DND-41 (cell line): ENCODE measurements around the gene CTNND1.

Experiments used
- ATAC-seq: fragments of 200-7000 bp; cut with Tn5 transposase; 3 replicates; pipeline ENCODE4 v1.9.1; 2021; ENCODE audit warnings: low read depth; ENCODE audit not compliant: insufficient read depth
- DNase-seq: peaks from one replicate; pipeline ENCODE4 v3.0.0-alpha.2; 2020
- H2AFZ ChIP-seq: 2 replicates; pipeline ENCODE4 v1.6.0; 2012; ENCODE audit warnings: low read depth, low read length
- H3K27ac ChIP-seq: 2 replicates; pipeline ENCODE4 v1.5.1; 2012; ENCODE audit warnings: low read length, inconsistent platforms
- H3K27me3 ChIP-seq: fragments of 200-600 bp; sonication (generic); 2 replicates; pipeline ENCODE4 v1.6.0; 2012; ENCODE audit warnings: low read length, mild to moderate bottlenecking, inconsistent platforms; ENCODE audit not compliant: insufficient read depth, poor library complexity
- H3K36me3 ChIP-seq: 2 replicates; pipeline ENCODE4 v1.5.1; 2012; ENCODE audit warnings: low read length, inconsistent platforms; ENCODE audit not compliant: insufficient read depth
- H3K4me1 ChIP-seq: 2 replicates; pipeline ENCODE4 v1.5.1; 2012; ENCODE audit warnings: mild to moderate bottlenecking, low read length; ENCODE audit not compliant: insufficient read depth
- H3K4me2 ChIP-seq: 2 replicates; pipeline ENCODE4 v1.6.0; 2012; ENCODE audit warnings: mild to moderate bottlenecking, moderate library complexity, low read length, inconsistent platforms; ENCODE audit not compliant: insufficient read depth
- H3K4me3 ChIP-seq, 2 experiments: fragments of 200-600 bp in 1 of 2; shearing (Covaris generic) in 1 of 2; 2 replicates each; pipeline ENCODE4 v1.5.1; 2012 to 2016; ENCODE audit warnings: inconsistent platforms in 2 of 2, low read length in 2 of 2, mild to moderate bottlenecking in 2 of 2, low read depth in 1 of 2, moderate library complexity in 1 of 2
- H3K79me2 ChIP-seq: 2 replicates; pipeline ENCODE4 v1.6.0; 2012; ENCODE audit warnings: low read length, inconsistent platforms; ENCODE audit not compliant: insufficient read depth
- H3K9ac ChIP-seq: 2 replicates; pipeline ENCODE4 v1.6.0; 2012; ENCODE audit warnings: low read depth, mild to moderate bottlenecking, inconsistent platforms, low read length, moderate library complexity
- H3K9me3 ChIP-seq: 2 replicates; pipeline ENCODE4 v1.5.1; 2012; ENCODE audit warnings: low read length, moderate library complexity, mild to moderate bottlenecking, inconsistent platforms; ENCODE audit not compliant: insufficient read depth, severe bottlenecking
- H4K20me1 ChIP-seq: 2 replicates; pipeline ENCODE4 v1.6.0; 2012; ENCODE audit warnings: low read length; ENCODE audit not compliant: insufficient read depth
- EZH2 ChIP-seq: IDR thresholded peaks from 3 replicates; pipeline ENCODE4 v1.6.1; 2012; ENCODE audit warnings: borderline replicate concordance, low read depth, mild to moderate bottlenecking, moderate library complexity, low read length, inconsistent platforms; ENCODE audit not compliant: severe bottlenecking
- TF ChIP-seq, protein P1 (sequence below): IDR thresholded peaks from 2 replicates; pipeline ENCODE4 v1.5.1; 2012; ENCODE audit warnings: borderline replicate concordance, low read length, moderate library complexity, mild to moderate bottlenecking; ENCODE audit not compliant: poor library complexity, severe bottlenecking; ENCODE audit errors: extremely low read depth

Gene CTNND1

GRCh38 chr11:57776031-57776521 is 14.5 kb downstream of the CTNND1 start:
- Histone ChIP-seq H3K9ac (no peak overlapping the region), H3K27me3 (no peaks in the 10 kb centered on the region), H3K27ac (no peak overlapping the region), H2AFZ (no peak overlapping the region), H3K9me3 (no peaks in the 10 kb centered on the region), H4K20me1 (no peaks in the 10 kb centered on the region), H3K79me2 (peaks cover 36% of the 10 kb centered on the region; the same call in 1 of the 2 replicates), H3K4me1 (peaks cover 34% of the 10 kb centered on the region), H3K4me3 (no peak overlapping the region), H3K4me2 (no peak overlapping the region), H3K36me3 (no peaks in the 10 kb centered on the region)
- TF ChIP-seq, protein P1, sequence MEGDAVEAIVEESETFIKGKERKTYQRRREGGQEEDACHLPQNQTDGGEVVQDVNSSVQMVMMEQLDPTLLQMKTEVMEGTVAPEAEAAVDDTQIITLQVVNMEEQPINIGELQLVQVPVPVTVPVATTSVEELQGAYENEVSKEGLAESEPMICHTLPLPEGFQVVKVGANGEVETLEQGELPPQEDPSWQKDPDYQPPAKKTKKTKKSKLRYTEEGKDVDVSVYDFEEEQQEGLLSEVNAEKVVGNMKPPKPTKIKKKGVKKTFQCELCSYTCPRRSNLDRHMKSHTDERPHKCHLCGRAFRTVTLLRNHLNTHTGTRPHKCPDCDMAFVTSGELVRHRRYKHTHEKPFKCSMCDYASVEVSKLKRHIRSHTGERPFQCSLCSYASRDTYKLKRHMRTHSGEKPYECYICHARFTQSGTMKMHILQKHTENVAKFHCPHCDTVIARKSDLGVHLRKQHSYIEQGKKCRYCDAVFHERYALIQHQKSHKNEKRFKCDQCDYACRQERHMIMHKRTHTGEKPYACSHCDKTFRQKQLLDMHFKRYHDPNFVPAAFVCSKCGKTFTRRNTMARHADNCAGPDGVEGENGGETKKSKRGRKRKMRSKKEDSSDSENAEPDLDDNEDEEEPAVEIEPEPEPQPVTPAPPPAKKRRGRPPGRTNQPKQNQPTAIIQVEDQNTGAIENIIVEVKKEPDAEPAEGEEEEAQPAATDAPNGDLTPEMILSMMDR = no peak
- TF ChIP-seq EZH2 = no peak
- no peak for ATAC-seq
- no peak for DNase-seq

DNA sequence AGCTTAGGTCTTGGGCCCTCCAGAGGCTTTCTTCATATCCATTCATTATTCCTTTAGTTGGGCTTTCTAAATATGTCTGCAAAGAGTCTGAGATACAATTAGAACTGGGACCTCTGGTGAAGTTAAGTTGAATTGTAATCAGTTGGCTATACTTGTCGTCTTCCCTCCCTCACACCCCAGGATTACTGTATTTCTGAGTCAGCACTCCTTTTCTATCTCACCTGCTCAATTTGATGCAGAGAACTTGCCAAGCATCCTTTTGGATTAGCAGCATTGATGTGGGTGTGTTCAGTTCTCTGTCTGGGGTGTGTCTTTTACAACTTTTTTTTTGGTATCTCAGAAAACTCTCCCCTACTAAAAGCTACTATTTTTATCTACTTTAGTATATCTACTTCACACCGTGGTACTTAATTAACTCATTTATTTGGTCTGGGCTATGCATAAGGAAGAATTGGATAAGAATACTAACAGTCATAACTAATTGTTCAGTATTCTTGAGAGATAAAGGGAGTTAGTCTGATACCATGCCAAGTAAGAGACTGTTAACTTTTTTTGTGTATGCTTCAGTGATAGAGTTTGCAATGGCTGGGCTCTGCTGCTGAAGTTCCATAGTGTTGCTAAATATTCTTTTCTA is 15.1 kb downstream of the CTNND1 start:
- ATAC-seq (no peak), DNase-seq (no peak)
- Histone ChIP-seq H3K4me2 (no peak overlapping the region), H2AFZ (no peak overlapping the region), H3K27ac (no peak overlapping the region), H4K20me1 (no peaks in the 10 kb centered on the region), H3K4me1 (peaks cover 34% of the 10 kb centered on the region), H3K79me2 (peaks cover 41% of the 10 kb centered on the region; the same call in 1 of the 2 replicates), H3K36me3 (no peaks in the 10 kb centered on the region), H3K9ac (no peak overlapping the region), H3K9me3 (no peaks in the 10 kb centered on the region), H3K27me3 (no peaks in the 10 kb centered on the region), H3K4me3 (no peak overlapping the region)
- TF ChIP-seq, protein P1 = no peak
- no peak for TF ChIP-seq EZH2

DNA sequence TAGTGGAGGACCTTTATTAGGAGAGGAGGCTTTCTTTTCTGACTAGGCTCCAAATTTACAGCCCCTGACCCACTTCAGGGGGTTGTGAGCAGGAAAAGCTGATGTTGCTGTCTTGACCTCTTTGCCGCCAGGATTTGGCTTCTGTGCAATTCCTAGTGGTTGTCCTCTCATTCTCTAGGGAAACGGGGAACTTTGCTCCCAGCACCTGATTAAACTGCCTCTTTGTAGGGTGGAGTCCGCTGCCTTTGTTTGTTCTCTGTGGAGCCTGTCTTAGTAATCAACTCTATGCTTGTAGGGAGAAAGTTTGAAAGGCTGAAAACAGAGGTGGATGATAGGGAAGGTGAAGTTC is 16.3 kb downstream of the CTNND1 start:
- TF ChIP-seq EZH2 = no peak
- TF ChIP-seq, protein P1 = no peak
- no peak for ATAC-seq
- peak overlapping the region; percentile 51 for H3K27ac ChIP-seq
- no peaks in the 10 kb centered on the region for H3K36me3 ChIP-seq
- H4K20me1 ChIP-seq = no peaks in the 10 kb centered on the region
- no peak for DNase-seq
- H3K4me1 ChIP-seq = peaks cover 34% of the 10 kb centered on the region
- peaks cover 36% of the 10 kb centered on the region; the same call in 1 of the 2 replicates for H3K79me2 ChIP-seq
- no peak overlapping the region for H2AFZ ChIP-seq
- peak overlapping the region; percentile 13 for H3K9ac ChIP-seq
- no peak overlapping the region for H3K4me3 ChIP-seq
- no peaks in the 10 kb centered on the region for H3K9me3 ChIP-seq
- peak overlapping the region; percentile 25; the same call in 1 of the 2 replicates for H3K4me2 ChIP-seq
- H3K27me3 ChIP-seq = no peaks in the 10 kb centered on the region
